RPMI7951 (cell line): ENCODE results near the gene NAB2. TPM values are rescaled to one million over a fixed set of nuclear protein-coding genes. Genes with fewer than 3 reads are reported as not detected.
"Not testable (repeated sequence)": the region's sequence is repeated elsewhere in the genome, so short reads cannot be mapped to it uniquely, and the experiment has no call there.

Experiments used
- DNase-seq: peaks from one replicate; pipeline ENCODE4 v3.0.0-alpha.2; 2012; ENCODE audit warnings: low read depth
- total RNA-seq: library from RNA; depleted of rRNA; stranded (reverse); fragments of >200 nt; shearing (Covaris generic); gene quantifications from 2 replicates; pipeline ENCODE4 v1.2.3, GENCODE V29; 2014

Gene NAB2
- total RNA-seq, 1 experiment from 2014 or later = 10.9 TPM

GRCh38 chr12:57110104-57111030 is 21.5 kb downstream of the NAB2 start:
- DNase-seq = peak; percentile 75

GRCh38 chr12:57111031-57111734 is 22.3 kb downstream of the NAB2 start, which contains the start of gene STAT6:
Gene STAT6, minus strand, starts transcription at chr12:57111362. Its CDS starts 3,084 bp downstream, at chr12:57108278.
- DNase-seq = peak; percentile 82

GRCh38 chr12:57112492-57113294 is 23.8 kb downstream of the NAB2 start:
- DNase-seq = no peak

- DNase-seq = no peak
These were observed 27.8 kb downstream of the NAB2 start for GRCh38 chr12:57116580-57117281.

- DNase-seq = peak; percentile 93
These were observed 29.9 kb downstream of the NAB2 start for GRCh38 chr12:57118711-57119271.

- no peak for DNase-seq
These were observed 30.6 kb downstream of the NAB2 start for GRCh38 chr12:57119294-57120085.

- not testable (repeated sequence) for DNase-seq
These were observed 31.8 kb downstream of the NAB2 start for GRCh38 chr12:57120718-57121117.

GRCh38 chr12:57123813-57124212 is 34.9 kb downstream of the NAB2 start:
- DNase-seq = no peak

- peak; percentile 69 for DNase-seq
These were observed 35.5 kb downstream of the NAB2 start for GRCh38 chr12:57124261-57124877.

GRCh38 chr12:57126061-57126460 is 37.1 kb downstream of the NAB2 start:
- no peak for DNase-seq

- DNase-seq = no peak
These were observed 37.6 kb downstream of the NAB2 start for GRCh38 chr12:57126561-57126960.

GRCh38 chr12:57127101-57127725 is 38.3 kb downstream of the NAB2 start:
- peak; percentile 63 for DNase-seq

GRCh38 chr12:57127726-57128518 is 39.0 kb downstream of the NAB2 start, which contains the start of gene LRP1:
Gene LRP1, plus strand, starts transcription at chr12:57128483. Its CDS starts 482 bp downstream, at chr12:57128965.
- peak; percentile 82 for DNase-seq

- DNase-seq = no peak
These were observed 39.8 kb downstream of the NAB2 start for GRCh38 chr12:57128519-57129247.

GRCh38 chr12:57129321-57129842 is 40.5 kb downstream of the NAB2 start:
- no peak for DNase-seq

GRCh38 chr12:57129889-57130288 is 41.0 kb downstream of the NAB2 start:
- no peak for DNase-seq

GRCh38 chr12:57130941-57131340 is 42.0 kb downstream of the NAB2 start:
- no peak for DNase-seq
